Muscle layer of duodenum (tissue), 2 donors: ENCODE measurements around the gene NAT14.

Experiments
- H3K27ac ChIP-seq: one replicate; pipeline ENCODE4 v1.7.0; 2013; ENCODE audit warnings: mild to moderate bottlenecking, low read length
- H3K27me3 ChIP-seq: one replicate; pipeline ENCODE4 v1.7.0; 2013; ENCODE audit warnings: low read depth, mild to moderate bottlenecking, control low read depth, low read length
- H3K36me3 ChIP-seq, 2 donors: one replicate each; pipeline ENCODE4 v1.7.0; 2013; ENCODE audit warnings: low read length in 2 of 2, control low read depth in 1 of 2, mild to moderate bottlenecking in 1 of 2; ENCODE audit not compliant: insufficient read depth in 2 of 2, control insufficient read depth in 1 of 2
- H3K4me1 ChIP-seq, 2 donors: one replicate each; pipeline ENCODE4 v1.7.0; 2013; ENCODE audit warnings: low read length in 2 of 2, mild to moderate bottlenecking in 2 of 2, control low read depth in 1 of 2, moderate library complexity in 1 of 2; ENCODE audit not compliant: insufficient read depth in 2 of 2, control insufficient read depth in 1 of 2
- H3K4me3 ChIP-seq, 2 donors: one replicate each; pipeline ENCODE4 v1.7.0; 2013; ENCODE audit warnings: low read length in 2 of 2, low read depth in 1 of 2, mild to moderate bottlenecking in 1 of 2
- H3K9me3 ChIP-seq, 2 donors: one replicate each; pipeline ENCODE4 v1.7.0; 2013; ENCODE audit warnings: low read length in 2 of 2, control low read depth in 1 of 2, mild to moderate bottlenecking in 1 of 2; ENCODE audit not compliant: control insufficient read depth in 1 of 2
- donor health status: healthy.

NAT14 gene

DNA sequence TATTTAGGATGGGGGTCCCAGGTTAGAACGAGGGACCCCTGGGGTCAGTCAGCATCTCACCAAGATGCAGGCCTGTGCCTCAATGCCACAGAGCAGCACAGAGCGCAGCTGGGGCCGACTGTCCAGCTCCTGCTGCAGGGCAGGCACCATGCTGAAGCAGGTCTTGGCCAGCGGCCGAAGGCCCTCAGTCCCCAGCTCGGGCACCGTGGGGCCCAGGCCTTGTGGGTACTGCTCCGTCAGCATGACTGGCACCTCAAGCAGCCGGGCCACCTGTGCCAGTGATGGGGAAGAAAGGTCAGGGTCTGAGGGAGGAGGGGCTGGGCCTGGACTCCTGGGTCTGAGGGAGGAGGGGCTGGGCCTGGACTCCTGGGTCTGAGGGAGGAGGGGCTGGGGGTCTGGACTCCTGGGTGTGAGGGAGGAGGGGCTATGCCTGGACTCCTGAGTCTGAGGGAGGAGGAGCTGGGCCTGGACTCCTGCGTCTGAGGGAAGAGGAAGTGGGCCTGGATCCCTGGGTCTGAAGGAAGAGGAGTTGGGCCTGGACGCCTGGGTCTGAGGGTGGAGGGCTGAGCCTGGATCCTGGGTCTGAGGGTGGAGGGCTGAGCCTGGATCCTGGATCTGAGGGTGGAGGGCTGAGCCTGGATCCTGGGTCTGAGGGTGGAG, 29.3 kb upstream of the NAT14 start:
- Histone ChIP-seq H3K36me3 (peaks cover 0 to 22% of the 10 kb centered on the region in 2 donors), H3K4me1 (peaks cover 5 to 27% of the 10 kb centered on the region in 2 donors), H3K27me3 (peaks cover 8% of the 10 kb centered on the region), H3K9me3 (no peaks in the 10 kb centered on the region), H3K4me3 (no peak overlapping the region), H3K27ac (no peak overlapping the region)

DNA sequence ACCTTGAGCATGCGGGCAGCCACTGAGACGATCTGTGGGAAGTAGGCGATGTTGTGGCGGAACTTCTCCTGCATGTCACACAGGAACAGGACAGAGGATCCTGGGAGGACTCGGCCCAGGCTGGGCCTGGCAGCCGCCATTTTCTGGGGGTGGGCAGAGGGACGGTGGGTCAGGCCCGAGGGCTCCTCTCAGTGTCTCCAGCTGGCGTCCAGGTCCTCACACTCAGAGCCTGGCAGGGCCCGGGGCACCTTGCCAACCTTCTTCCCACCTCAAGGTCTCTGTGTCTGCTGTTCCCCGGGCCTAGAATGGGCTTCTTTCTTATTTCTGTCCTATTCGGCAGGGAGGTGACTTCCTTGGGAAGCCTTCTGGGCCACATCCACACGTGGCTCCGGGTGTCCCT, 28.6 kb upstream of the NAT14 start:
- Histone ChIP-seq H3K4me3 (no peak overlapping the region), H3K27ac (no peak overlapping the region), H3K27me3 (peaks cover 6% of the 10 kb centered on the region), H3K9me3 (no peaks in the 10 kb centered on the region), H3K4me1 (peaks cover 5 to 29% of the 10 kb centered on the region in 2 donors), H3K36me3 (peaks cover 0 to 22% of the 10 kb centered on the region in 2 donors)

DNA sequence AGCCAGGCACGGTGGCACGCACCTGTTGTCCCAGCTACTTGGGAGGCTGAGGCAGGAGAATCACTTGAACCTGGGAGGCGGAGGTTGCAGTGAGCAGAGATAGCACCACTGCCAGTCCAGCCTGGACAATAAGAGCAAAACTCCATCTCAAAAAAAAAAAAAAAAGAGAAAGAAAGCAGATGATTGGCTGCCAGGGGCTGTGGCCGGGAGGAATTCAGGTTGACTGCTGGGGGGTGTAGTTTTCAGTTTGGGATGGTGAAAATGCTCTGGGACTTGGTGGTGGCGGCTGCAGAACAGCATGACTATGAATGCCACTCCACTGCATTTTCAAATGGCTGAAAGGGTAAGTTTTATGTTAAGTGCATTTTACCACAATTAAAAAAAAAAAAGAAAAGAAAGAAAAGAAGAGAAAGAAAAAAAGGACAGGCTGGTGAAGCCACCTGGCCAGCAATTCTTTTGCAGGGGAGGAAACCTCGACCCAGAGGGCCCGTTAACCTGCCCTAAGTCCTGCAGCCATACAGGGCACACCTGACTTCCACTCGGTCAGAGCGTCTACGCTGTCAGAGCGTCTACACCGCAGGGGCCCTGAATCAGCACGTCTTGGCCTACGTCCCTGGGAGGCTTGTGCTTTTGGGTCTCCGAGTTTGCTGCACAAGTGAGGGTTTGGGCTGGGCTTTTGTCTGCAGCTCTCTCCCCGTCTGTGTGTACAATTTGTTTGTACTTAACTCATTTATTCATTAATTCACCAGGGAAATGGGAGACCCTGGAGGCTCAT, 27.1 kb upstream of the NAT14 start:
- H3K4me3 ChIP-seq = no peak overlapping the region
- no peak overlapping the region for H3K27ac ChIP-seq
- H3K9me3 ChIP-seq = no peaks in the 10 kb centered on the region
- peaks cover 0 to 22% of the 10 kb centered on the region in 2 donors for H3K36me3 ChIP-seq
- no peaks in the 10 kb centered on the region for H3K27me3 ChIP-seq
- H3K4me1 ChIP-seq = peaks cover 5 to 25% of the 10 kb centered on the region in 2 donors

DNA sequence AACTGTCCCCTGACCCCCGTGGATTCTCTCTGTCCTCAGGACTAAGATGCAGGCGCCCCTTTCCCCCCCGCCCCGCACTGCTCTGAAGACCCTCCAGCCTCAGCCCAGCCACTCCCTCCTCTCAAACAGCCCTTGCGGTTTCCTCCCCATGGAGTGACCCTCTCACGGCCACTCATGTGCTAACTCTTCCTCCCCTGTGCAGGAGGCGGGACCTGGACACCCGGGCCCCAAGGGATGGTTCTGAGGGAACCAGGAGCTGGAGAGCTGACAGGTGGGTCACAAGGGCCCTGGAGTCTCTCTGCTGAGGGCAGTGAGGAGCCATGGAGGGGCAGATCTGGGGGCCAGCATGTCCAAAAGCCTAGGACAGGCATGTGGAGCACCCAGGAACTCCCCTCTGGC, 25.4 kb upstream of the NAT14 start:
- Histone ChIP-seq H3K27ac (peak overlapping the region; percentile 54), H3K4me3 (peak overlapping the region in 1 of 2 donors; percentile 93)

DNA sequence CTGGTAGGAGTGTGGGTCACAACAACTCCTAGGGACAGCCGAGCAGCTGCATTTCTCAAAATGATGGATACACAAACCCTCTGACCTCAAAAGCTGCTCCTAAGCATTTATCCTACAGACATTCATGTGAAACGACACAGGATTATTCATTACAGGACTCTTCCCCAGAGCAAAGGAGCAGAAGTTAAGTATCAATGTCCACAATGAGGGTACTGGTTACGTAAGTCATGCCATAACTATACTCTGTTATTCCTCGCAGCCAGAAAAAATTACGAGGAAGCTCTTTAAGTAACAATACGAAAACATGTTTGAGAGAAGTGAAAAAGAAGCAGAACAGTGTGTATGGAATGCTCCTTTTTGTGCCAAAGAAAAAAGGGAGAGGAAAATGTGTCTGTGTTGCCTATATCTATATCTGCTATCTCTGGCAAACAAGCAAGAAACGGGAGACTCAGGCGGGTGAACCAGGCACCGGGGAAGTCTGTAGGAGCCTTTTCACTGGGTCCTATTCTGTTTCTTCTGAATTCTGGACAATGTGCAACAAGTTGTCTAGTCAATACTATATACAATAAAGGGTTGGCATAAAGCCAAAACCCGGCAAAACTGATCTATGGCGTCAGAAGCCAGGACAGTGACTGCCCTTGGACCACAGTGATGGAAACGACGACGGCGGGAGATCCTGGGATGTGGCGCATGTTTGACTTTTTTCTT, 24.9 kb upstream of the NAT14 start:
- Histone ChIP-seq H3K9me3 (no peaks in the 10 kb centered on the region), H3K27ac (peak overlapping the region; percentile 54), H3K36me3 (peaks cover 0 to 12% of the 10 kb centered on the region in 2 donors), H3K4me3 (peak overlapping the region; percentile 66 to 93), H3K27me3 (no peaks in the 10 kb centered on the region), H3K4me1 (peaks cover 5 to 25% of the 10 kb centered on the region in 2 donors)

More for the DNA sequence above, 25.4 kb upstream of the NAT14 start:
- H3K27me3 ChIP-seq = no peaks in the 10 kb centered on the region
- peaks cover 0 to 14% of the 10 kb centered on the region in 2 donors for H3K36me3 ChIP-seq
- H3K9me3 ChIP-seq = no peaks in the 10 kb centered on the region
- H3K4me1 ChIP-seq = peaks cover 5 to 25% of the 10 kb centered on the region in 2 donors

DNA sequence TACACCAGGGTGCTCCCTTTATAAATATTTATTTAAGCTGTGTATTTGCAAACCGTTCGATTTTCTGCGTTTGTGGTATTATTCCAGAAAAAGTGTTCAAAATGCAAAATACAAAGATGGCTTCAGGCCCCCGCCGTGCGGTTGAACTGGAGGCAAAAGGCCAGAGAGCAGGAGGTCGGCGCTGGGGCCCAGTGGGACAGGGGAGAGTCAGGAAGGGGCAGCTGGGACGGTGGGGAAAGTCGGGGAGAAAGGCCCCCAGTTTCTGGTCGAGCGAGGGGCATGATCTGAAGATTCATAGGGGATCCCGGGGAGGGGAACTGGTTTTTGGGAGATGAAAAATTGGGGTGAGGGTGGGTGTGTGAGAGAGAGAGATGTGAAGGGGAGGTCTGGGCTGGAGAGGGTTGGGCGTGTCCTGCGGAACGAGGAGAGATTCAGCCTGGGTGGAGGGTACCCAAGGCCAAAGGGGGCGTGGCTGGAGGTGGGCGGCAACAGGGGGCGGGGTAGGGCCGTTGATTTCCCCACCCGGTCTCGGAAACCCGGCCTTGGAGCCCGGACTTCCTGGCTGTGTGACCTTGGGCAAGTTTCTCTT, 24.2 kb upstream of the NAT14 start:
- Histone ChIP-seq H3K4me1 (peaks cover 5 to 25% of the 10 kb centered on the region in 2 donors), H3K36me3 (peaks cover 0 to 7% of the 10 kb centered on the region in 2 donors), H3K27ac (peak overlapping the region; percentile 63), H3K4me3 (peak overlapping the region; percentile 66 to 93), H3K9me3 (no peaks in the 10 kb centered on the region), H3K27me3 (no peaks in the 10 kb centered on the region)

DNA sequence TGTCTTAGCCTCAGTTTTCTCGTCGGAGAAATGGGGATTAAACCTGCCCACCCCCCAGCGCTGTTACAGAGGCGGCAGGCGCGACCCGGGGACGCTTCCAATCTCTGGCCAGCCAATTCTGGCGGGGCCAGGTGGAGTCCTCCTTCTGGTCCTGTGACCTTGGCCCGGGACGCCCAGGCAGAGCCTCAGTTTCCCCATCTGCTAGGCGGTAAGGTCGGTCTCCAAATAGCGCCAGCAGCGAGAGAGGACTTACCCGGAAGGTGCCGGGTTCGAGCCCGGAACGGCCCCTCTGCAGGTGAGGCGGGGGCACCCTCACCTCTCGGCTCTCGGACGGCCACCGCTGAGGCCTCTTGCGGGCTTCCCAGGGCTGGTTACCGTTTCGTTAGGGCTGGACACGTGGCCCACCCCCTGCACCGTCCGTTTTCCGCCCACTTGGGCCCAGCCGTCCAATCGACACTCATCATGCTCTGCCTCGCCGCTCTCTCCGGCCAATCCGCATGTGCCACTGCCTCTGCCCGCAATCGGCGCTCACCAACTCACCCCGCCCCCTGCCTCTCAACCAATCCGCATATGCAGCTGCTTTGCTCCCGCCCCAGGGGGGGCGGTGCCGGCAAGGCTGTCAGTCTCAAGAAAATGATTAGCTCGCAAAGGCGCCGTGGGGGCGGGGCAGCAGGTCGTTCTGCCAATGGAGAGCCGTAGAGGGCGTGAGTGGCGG, 23.6 kb upstream of the NAT14 start, which contains the start of gene ISOC2:
ISOC2 (minus strand) TSS at position 384 of the 715 bp plus-strand sequence. CDS start 5,156 bp downstream, outside the sequence.
- H3K4me1 ChIP-seq = peaks cover 5 to 25% of the 10 kb centered on the region in 2 donors
- H3K27ac ChIP-seq = peak within 1 kb of the TSS; percentile 79
- H3K9me3 ChIP-seq = no peaks in the 10 kb centered on the region
- peak within 1 kb of the TSS; percentile 70 to 93 for H3K4me3 ChIP-seq
- H3K36me3 ChIP-seq = peaks cover 0 to 1% of the 10 kb centered on the region in 2 donors
- H3K27me3 ChIP-seq = no peaks in the 10 kb centered on the region

DNA sequence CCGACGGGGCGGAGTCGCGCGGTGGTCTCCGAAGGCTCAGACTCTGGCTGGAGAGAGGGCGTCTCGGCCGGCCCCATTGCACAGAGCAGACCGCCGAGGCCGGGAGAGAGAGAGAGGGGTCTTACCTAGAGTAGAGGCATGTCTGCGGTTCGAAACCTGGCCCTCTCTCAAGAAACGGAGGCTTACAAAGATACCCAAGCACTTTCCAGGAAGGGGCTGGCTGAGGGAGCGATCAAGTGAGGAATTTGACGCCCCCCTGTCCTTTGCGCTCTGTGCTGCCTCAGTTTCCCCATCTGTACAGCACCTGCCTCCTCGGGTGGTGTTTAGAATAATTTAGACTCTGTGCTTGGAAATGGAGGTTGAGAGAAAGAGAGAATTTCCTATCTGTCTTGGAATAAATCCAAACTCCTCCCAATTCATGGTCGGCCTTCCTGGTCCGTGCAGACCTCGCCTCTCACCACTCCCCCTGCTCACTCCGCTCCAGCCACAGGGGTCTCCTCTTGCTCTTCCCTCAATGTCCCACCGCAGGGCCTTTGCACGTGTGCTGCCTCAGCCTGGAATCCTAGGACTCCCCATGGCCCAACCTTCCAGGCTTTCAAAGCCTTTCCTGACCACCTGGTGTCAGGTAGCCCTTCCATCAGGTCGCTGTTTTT, 22.9 kb upstream of the NAT14 start:
- H3K27me3 ChIP-seq = no peaks in the 10 kb centered on the region
- peak overlapping the region; percentile 79 for H3K27ac ChIP-seq
- H3K9me3 ChIP-seq = no peaks in the 10 kb centered on the region
- no peaks in the 10 kb centered on the region for H3K36me3 ChIP-seq
- peaks cover 5 to 25% of the 10 kb centered on the region in 2 donors for H3K4me1 ChIP-seq
- H3K4me3 ChIP-seq = peak overlapping the region; percentile 70 to 93

DNA sequence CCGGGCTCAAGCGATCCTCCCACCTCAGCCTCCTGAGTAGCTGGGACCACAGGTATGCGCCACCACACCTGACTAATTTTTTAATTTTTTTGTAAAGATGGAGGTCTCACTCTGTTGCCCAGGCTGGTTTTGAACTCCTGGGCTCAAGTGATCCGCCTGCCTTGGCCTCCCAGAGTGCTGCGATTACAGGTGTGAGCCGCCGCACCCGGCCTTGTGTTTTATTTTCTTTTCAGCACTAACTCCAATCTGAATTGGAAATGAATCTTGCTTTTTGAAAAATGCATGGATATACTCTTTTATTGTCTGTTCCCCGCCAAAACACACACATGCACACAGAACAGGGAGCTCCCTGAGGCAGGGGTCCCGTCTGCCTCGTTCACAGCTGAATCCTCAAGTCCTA, 22.3 kb upstream of the NAT14 start:
- Histone ChIP-seq H3K4me1 (peaks cover 10 to 28% of the 10 kb centered on the region in 2 donors), H3K4me3 (no peak overlapping the region), H3K27me3 (no peaks in the 10 kb centered on the region), H3K9me3 (no peaks in the 10 kb centered on the region), H3K27ac (no peak overlapping the region), H3K36me3 (no peaks in the 10 kb centered on the region)

DNA sequence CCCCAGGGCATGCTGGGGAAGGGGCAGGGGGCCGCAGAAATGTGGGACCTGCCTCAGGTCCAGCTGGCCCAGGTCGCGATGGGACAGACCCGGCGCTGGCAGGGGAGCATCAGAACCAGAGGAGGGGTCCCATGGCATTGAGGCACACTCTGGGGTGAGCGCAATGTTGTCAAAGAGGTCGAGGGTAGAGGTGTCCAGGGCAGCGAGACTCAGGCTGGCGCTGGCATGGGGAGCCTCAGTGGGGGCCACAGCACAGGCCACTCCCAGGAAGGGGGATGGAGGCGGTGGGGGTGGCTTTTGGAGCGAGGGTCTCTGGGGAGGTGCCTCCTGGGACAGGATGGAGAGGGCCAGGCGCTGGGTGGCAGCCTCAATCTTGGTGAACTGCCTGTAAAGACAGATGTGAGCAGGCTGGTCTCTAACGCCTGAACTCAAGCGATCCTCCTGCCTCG, 21.4 kb upstream of the NAT14 start:
- Histone ChIP-seq H3K36me3 (no peaks in the 10 kb centered on the region), H3K9me3 (no peaks in the 10 kb centered on the region), H3K4me1 (peaks cover 10 to 33% of the 10 kb centered on the region in 2 donors), H3K27me3 (no peaks in the 10 kb centered on the region), H3K4me3 (no peak overlapping the region), H3K27ac (no peak overlapping the region)
